Left ventricle myocardium inferior (tissue), 1 donor: ENCODE measurements around the gene EIPR1. TPM values are rescaled to one million over a fixed set of nuclear protein-coding genes. Genes with fewer than 3 reads are reported as not detected.

Experiments
- DNase-seq: peaks from one replicate; pipeline ENCODE4 v3.0.0-alpha.2; 2020
- H3K27ac ChIP-seq: fragments of 200-600 bp; replicated peaks from 2 replicates; pipeline ENCODE4 v1.8.0; 2021
- H3K27me3 ChIP-seq: fragments of 200-600 bp; 2 replicates; pipeline ENCODE4 v1.8.0; 2021; ENCODE audit warnings: low read depth
- H3K36me3 ChIP-seq: fragments of 200-600 bp; 2 replicates; pipeline ENCODE4 v1.8.0; 2021
- H3K4me1 ChIP-seq: fragments of 200-600 bp; 2 replicates; pipeline ENCODE4 v1.8.0; 2021
- H3K4me3 ChIP-seq: fragments of 200-600 bp; 2 replicates; pipeline ENCODE4 v1.8.0; 2021; ENCODE audit warnings: mild to moderate bottlenecking, moderate library complexity
- H3K9me3 ChIP-seq: fragments of 200-600 bp; replicated peaks from 2 replicates; pipeline ENCODE4 v1.8.0; 2021
- CTCF ChIP-seq: fragments of 200-600 bp; IDR thresholded peaks from 2 replicates; pipeline ENCODE4 v1.8.0; 2021; ENCODE audit warnings: antibody characterized with exemption, mild to moderate bottlenecking, borderline replicate concordance
- intact Hi-C: fragments of 100-400 bp; cut with micrococcal nuclease; formaldehyde crosslinking; loops from one replicate; pipeline ENCODE4 v1.11.0; 2022
- total RNA-seq: library from RNA; stranded (reverse); fragmentation: NEBNext Ultra II Directional; extraction: Animal tissue kit (Norgen Biotek cat#: 25700); gene quantifications from one replicate; pipeline ENCODE4 v1.2.1, GENCODE V29; 2021
- donor health status: DM: no; HTN: yes; CAD: no; lungs with severe emphysema.

EIPR1 gene
- total RNA-seq, 1 donor from 2014 or later, result 12.2 TPM

- TF ChIP-seq CTCF, result no peak
- H3K9me3 ChIP-seq, result peaks cover 10% of the 10 kb centered on the region
- H3K4me1 ChIP-seq, result peaks cover 10% of the 10 kb centered on the region
- no peaks in the 10 kb centered on the region for H3K27me3 ChIP-seq
- H3K27ac ChIP-seq, result no peak overlapping the region
- DNase-seq, result no peak
- no peaks in the 10 kb centered on the region for H3K36me3 ChIP-seq
- no peak overlapping the region for H3K4me3 ChIP-seq
- intact Hi-C loops, result no loop called here
Measured at GRCh38 chr2:3266925-3267867, 110.4 kb downstream of the EIPR1 start.

GRCh38 chr2:3265981-3266924 lies 111.4 kb downstream of the EIPR1 start:
- no peak overlapping the region for H3K27ac ChIP-seq
- DNase-seq, result no peak

GRCh38 chr2:3265471-3265870 lies 112.1 kb downstream of the EIPR1 start:
- no peaks in the 10 kb centered on the region for H3K9me3 ChIP-seq
- no peak overlapping the region for H3K27ac ChIP-seq
- no peaks in the 10 kb centered on the region for H3K27me3 ChIP-seq
- H3K4me3 ChIP-seq, result no peak overlapping the region
- no peak for DNase-seq
- TF ChIP-seq CTCF, result no peak
- H3K4me1 ChIP-seq, result peaks cover 10% of the 10 kb centered on the region
- no peaks in the 10 kb centered on the region for H3K36me3 ChIP-seq
- intact Hi-C loops, result no loop called here

More at GRCh38 chr2:3265981-3266924, 111.4 kb downstream of the EIPR1 start:
- TF ChIP-seq CTCF, result no peak
- peaks cover 1% of the 10 kb centered on the region for H3K9me3 ChIP-seq
- no peak overlapping the region for H3K4me3 ChIP-seq
- intact Hi-C loops, result no loop called here
- H3K36me3 ChIP-seq, result no peaks in the 10 kb centered on the region
- H3K4me1 ChIP-seq, result peaks cover 10% of the 10 kb centered on the region
- H3K27me3 ChIP-seq, result no peaks in the 10 kb centered on the region

GRCh38 chr2:3264010-3264744 lies 113.4 kb downstream of the EIPR1 start:
- Histone ChIP-seq H3K4me1 (peaks cover 10% of the 10 kb centered on the region), H3K36me3 (no peaks in the 10 kb centered on the region), H3K27ac (no peak overlapping the region), H3K27me3 (no peaks in the 10 kb centered on the region), H3K9me3 (no peaks in the 10 kb centered on the region), H3K4me3 (no peak overlapping the region)
- intact Hi-C loops, result no loop called here
- TF ChIP-seq CTCF, result no peak
- no peak for DNase-seq

- peaks cover 10% of the 10 kb centered on the region for H3K4me1 ChIP-seq
- H3K27me3 ChIP-seq, result no peaks in the 10 kb centered on the region
- intact Hi-C loops, result no loop called here
- H3K36me3 ChIP-seq, result no peaks in the 10 kb centered on the region
- H3K9me3 ChIP-seq, result no peaks in the 10 kb centered on the region
- H3K4me3 ChIP-seq, result no peak overlapping the region
- TF ChIP-seq CTCF, result no peak
- H3K27ac ChIP-seq, result no peak overlapping the region
- DNase-seq, result no peak
Measured at GRCh38 chr2:3263487-3263886, 114.1 kb downstream of the EIPR1 start.
